GM21367 (cell line): ENCODE measurements around the gene PHF21A.

Experiments used
- ATAC-seq: cut with Tn5 transposase; IDR thresholded peaks from one replicate; pipeline ENCODE4 v1.9.1; 2021; ENCODE audit not compliant: unreplicated experiment

Gene PHF21A

DNA sequence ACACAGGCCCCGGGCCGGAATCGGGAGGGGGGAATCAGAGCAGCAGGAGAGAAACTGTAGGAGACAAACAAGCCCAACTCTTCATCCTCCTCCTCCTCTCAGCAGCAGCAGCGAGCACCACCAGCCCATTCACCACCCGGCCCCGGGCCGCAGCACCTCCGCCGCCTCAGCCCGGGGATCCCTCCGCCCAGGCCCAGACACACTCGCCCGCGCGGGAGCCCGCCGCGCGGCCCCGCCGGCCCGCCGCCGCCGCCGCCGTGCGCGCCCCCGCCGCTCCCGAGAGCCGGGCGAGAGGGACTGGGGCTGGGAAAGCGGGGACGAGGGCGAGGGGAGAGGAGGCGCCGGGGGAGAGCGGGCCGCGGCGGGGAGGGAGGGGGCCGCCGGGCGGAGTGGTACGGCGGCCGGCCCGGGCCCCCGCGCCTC is at the start of gene PHF21A:
Gene PHF21A (minus strand): TSS at position 154 of the 423 bp plus-strand sequence. CDS start 37,235 bp downstream, outside the sequence.
- ATAC-seq: peak; percentile 49

DNA sequence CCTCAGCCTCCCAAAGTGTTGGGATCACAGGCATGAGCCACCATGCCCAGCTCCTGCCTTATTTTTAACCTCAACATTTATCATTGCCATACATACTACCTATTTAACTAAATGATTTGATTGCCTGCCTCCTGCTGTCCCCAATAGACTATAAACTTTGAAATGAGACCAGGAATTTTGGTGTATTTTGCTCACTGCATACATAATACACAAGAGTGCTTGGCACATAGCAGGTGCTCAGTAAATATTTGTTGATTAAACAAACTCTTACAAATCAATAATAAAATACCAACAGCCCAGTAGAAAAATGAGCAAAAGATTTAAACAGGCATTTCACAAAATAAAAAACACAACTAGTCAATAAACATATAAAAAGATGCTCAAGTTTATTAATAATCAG is 49.5 kb upstream of the PHF21A start:
- no peak for ATAC-seq

DNA sequence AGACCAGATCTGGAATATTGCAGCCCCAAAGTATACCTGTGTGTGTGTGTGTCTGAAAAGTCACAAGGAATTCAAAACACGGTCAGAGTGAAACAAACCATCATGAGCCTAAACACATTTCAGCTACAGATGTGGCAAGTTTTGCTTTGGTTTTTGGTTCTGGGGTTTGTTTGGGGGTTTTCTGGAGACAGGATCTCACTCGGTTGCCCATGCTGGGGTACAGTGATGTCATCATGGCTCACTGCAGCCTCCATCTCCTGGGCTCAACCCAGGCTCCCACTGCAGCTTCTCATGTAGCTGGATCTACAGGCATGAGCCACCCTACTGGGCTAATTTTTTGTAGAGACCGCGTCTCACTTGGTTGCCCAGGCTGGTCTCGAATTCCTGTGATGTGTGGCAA is 41.4 kb upstream of the PHF21A start:
- no peak for ATAC-seq

DNA sequence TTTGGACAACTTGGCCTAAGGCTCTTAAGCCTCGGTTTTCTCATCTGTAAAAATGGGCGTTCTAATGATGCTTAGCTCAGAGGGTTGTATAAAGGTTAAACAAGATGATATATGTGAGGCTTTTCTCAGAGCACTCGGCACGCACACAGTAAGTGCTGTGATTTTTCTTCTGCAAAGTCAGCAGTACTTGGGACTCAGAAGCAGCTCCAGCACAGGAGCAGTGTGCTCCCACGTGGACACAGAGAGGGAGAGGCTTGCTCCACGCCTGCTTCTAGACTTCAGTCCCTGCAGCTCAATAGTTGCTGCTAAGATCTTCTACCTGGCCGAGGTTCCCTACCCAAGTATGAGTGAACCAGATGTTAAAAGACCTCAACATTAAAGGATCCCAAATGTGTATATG is 39.9 kb upstream of the PHF21A start:
- no peak for ATAC-seq

DNA sequence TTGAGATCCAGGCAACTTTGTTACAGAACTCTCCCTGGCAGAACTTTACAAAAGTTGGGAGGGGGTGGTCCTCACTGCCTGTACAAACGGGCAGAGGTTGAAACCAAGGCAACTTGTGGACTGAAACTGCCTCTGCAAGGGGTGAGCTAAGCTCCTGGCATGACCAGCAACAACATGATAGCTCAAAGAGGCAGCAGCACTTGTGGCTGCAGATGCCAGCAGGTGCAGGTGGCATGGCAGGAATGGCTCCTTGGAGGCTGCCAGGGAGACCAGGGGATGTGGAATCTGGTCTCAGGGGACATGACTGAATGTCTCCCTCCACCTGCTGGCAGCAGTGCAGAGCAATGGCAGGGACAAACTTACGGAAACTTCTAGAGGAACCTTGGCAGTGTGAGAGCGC is 38.8 kb upstream of the PHF21A start:
- ATAC-seq: no peak

DNA sequence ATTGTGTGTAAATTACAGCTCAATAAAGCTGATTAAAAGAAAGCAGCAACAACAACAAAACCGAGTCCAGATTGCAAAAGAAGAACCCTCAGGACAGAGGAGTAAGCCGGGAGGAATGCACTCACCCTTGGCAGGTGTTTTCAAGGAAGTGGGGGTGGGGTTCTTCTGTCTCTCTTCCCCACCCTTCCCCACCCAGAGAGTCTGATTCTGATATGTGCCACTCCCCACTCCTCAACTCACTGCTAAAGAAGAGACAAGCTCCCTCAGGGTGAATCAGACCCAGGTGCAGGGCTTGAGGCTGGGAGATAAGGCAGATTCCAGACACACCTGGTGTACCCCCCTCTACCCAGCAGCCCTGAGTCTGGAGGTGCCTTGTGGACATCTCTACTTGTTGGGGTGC is 38.4 kb upstream of the PHF21A start:
- ATAC-seq: no peak

DNA sequence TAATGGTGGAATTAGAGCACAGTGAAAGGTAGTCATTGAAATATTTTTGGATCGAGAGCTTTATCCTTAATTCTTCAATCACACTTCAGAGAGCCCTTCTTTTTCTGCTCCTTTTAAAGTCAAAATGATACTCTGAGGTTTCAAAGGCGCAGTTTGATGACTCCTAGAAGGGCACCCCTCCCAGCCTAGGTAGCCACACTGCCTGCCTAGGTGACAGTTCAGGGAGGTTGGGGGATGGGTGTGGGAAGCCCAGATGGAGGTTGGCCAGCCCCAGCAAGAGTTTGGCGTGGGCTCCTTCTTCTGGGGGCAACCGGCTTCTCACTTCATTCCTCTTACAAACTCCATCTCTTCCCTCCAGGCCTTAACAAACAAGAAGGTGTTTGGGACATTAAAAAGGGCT is 28.6 kb upstream of the PHF21A start:
- no peak for ATAC-seq

DNA sequence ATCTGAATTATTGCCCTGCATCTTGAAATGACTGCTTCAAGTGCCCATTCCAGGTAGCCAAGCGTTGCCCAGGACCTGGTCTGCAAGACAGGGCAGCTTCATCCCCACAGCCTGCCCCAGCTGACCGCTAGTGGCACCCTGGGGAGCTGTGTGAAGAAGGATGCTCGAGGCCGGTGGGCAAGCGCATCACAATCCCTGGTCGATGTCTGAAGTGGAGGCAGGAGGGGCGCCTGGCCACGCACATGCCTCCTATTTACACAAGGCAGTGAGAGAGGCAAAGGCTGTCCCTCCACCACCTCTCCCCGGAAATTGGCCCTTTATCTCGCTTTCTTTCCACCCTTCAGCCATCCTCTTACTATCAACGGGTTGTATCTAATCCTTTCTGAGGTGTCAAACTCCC is 28.1 kb upstream of the PHF21A start:
- ATAC-seq: no peak

DNA sequence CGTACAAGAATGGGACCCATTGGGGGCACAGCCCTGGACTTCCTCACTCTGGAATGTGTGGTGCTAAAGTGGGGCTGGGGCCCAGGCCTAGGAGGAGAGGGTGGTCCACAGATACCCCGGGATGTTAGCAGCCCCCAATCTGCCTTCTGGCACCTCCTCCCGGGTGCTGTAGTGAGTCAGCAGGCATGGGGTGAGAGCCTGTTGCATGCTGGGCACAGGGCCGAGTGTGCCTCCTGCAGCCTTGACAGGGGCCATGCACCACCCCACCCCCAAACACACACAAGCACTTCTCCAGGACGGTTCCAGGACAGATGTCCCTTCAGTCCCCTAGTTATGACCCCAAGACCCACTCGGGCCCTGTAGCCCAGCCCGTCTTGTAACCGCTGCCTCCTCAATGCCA is 23.5 kb upstream of the PHF21A start:
- no peak for ATAC-seq

DNA sequence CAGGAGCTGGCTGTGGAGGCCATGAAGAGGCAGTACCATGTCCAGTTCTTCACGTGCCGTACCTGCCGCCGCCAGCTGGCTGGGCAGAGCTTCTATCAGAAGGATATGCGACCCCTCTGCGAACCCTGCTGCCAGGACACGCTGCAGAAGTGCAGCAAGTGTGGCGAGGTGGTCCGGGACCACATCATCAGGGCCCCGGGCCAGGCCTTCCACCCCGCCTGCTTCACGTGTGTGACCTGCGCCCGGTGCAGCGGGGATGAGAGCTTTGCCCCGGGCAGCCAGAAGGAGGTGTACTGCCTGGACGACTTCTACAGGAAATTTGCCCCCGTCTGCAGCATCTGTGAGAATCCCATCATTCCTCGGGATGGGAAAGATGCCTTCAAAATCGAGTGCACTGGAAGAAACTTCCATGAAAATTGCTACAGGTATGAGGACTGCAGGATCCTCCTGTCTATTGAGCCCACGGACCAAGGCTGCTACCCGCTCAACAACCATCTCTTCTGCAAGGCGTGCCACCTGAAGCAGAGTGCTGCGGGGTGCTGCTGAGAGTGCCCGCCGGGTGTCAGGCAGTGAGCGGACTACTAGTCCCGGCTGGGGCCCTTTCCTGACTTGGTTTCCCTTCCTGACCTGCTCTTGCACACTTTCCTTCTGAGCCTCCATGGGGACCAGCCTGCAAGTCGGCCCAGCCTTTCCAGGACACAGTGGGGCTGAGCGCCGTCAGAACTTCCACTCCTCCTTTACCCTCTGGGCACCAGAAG is 22.0 kb upstream of the PHF21A start:
- no peak for ATAC-seq

DNA sequence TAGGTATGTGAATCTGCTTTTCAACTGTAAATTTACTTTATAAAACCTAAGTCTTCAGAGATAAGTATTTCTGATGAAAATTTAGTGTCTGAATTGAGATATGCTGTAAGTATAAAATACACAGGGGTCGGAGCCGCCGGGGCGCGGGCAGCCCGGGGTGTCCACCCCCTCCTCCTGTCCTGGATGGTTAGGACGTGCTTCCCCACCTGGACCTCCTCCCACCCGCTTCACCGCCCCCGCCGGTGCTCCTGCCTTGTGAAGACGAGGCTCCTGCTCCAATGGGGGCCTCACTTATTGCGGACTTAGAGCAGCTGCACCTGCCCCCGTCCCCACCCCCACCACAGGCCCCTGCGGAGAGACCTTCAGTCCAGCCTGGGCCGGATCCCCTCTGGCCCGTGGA is 21.3 kb upstream of the PHF21A start:
- no peak for ATAC-seq

DNA sequence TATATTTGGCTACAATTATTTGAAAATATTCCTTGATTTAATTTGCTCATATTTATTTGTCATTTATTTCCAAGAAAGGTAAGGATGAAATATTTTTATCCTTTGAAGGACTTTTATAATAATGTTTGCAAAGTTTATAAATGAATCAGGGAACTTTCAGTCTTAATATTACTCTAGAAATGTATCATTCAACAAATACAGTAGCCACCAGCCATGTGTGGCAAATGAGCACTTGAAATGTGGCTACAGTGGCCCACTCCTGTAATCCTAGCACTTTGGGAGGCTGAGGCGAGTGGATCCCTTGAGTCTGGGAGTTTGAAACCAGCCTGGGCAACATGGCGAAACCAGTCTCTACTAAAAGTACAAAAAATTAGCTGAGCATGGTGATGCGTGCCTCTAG is 20.3 kb upstream of the PHF21A start:
- no peak for ATAC-seq

DNA sequence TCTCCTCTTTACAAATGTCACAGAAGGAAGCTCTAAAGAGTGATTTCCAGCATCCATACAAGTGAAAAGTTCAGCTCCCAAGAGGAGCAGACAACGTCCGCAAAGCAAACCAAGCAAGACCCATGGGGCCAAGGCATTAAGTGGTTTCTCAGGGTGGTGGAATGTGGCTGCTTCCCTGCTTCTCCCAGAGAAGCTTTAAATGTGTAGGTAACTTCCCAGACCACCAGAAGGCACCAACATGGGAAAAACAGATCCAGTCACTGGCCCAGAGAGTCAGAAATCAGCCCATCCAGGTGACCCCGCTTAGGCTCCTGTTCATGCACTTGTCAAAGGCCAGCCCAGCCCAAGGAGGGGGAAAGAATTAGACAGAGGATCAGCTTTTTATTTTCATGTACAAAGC is 13.3 kb upstream of the PHF21A start:
- ATAC-seq: no peak

DNA sequence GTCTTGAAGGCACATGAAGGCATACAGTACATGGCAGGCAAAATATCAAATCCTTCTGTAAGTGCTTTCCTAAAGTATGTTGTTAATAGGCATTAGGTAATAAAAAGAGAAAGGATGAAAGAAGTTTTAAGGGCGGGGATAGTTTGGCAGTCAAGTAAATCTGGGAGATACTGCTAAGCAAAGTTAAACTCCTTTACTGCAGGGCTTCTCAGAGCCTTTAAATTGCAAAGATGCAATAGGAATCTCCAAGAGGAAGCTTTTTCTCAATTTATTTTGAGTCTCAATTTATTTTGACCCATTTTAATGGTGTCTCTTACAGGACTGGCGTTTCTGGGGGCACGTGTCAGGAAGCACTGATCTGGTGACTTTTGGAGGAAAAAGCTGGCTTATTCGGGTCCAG is 12.8 kb upstream of the PHF21A start:
- no peak for ATAC-seq

DNA sequence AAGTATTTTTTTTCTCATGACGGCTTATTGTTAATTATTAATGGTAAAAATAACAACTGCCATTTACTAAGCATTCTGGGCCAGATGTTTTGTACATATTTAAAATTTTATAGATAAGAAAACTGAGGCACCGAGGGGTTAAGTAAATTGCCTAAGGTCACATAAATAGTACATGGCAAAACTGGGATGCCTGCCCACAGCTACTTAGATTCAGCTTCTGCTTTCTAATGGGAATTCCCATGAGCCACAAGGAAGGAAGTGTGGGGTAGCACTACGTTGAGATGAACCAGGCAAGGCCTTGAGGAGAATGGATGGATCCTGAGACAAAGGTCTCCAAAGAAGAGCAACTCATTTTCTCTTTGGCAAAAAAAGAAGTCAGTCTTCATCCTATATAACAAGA is 11.9 kb upstream of the PHF21A start:
- no peak for ATAC-seq

DNA sequence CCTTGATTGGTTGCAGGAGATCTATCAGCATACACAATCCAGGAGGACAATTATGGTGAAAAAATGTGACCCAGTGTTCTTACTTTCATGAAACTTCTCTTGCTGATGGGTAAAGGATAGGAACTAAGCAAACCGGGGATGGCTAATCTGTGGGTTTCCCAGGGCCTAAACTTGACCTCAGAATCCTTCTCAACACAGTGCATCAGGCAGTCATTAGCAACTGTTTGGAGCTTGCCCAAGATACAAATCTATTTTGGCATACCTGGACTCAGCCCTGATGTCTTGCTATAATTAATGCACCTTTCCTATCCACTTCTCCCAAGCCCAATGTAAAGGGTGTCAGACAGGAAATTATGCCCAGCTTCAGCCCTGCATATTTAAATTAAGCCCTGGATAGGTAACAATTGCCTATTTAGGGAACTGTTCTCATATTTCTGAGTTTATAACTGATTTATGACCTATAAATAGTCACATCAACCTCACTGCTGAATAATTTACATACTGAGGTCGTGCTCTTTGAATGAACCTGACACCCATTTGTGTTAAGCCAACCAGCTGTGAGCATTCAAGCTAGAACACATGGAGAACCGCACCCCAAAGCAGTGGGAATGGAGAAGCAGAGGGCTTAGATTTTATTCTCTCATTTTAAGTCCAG is 9.2 kb upstream of the PHF21A start:
- ATAC-seq: no peak

DNA sequence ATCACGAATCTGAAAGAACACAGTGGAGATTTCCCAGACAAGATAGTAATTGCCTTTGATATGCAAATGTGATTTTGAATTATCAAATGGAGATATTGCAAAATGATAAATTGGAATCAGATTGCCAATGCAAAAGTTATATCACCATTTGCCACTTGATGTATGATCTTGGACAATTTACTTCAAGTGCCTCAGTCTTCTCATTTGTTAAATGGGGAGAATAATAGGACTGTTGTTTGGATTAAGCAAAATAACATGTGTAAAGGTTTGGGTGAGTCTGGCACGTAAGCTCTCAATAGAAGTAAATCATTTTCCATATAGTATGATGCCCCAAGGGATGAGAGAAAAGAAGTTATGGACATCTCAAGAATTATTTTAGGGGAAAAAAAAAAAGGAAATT is 7.9 kb upstream of the PHF21A start:
- ATAC-seq: no peak

DNA sequence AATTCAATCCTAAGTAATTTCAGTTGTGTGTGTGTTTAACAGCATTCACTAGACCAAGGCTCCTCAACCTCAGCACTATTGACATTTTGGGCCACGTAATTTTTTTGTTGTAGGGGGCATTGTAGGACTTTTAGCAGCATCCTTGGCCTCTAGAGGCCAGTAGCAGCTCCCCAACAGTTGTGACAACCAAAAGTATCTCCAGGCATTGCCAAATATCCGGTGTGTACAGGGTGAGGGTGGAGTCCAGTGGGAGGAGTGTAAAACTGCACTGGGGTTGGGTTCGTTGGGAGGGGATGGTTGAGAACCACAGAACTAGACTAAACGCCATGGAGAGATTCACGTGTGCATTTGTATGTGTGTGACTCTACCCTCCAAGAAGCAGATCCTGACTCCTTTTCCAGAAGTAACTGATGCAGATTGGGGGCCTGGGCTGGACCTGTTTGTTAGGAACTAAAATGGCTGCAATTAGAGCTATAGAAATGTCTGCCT is 5.9 kb upstream of the PHF21A start:
- ATAC-seq: peak; percentile 61

DNA sequence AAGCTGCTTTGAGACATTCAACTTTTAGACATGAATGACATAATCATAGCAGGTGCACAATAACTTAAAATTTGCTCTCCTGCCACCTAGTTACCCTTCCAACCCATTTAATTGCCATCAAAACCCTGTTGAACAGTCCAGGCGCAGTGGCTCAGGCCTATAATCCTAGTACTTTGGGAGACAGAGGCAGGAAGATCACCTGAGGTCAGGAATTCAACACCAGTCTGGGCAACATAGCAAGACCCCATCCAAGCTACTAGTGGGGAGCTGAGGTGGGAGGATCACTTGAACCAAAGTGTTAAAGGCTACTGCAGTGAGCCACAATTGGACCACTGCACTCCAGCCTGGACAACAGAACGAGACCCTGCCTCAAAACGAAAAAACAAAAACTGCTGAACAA is 4.0 kb upstream of the PHF21A start:
- ATAC-seq: no peak

DNA sequence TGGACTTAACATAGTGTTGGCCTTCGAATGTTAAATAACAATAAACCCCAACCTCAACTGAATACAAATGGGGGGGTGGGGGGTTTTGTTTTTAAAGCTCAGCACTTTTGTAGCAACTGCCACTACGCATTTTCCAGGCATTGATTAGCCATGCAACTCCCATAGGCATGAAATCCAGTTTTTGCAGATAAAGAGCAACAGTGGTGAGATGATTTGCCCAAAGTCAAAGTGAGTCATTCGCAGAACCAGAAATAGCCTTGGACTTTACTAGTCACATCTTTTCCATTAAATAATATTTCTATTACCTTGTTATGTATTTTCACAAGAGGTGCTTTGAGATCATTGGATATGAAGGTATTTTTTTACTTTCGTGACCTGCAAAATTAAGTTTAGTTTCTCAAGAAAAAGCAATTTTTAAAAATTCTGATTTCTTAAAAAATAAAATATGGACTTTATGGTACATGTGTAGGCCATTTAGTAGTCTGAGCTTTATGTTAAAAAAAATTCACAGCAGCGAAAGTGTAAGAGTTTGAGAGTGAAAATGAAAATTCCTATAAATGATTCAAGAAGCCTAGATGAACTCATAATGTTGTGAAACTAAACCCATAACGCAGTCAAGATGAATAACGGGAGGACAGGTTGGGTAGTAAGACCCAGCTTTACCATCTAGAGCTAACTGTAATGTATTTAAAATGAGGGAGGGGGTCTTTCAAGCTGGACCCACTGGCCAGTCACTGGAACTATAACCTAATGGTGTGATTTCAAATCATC is 1.9 kb upstream of the PHF21A start:
- no peak for ATAC-seq

DNA sequence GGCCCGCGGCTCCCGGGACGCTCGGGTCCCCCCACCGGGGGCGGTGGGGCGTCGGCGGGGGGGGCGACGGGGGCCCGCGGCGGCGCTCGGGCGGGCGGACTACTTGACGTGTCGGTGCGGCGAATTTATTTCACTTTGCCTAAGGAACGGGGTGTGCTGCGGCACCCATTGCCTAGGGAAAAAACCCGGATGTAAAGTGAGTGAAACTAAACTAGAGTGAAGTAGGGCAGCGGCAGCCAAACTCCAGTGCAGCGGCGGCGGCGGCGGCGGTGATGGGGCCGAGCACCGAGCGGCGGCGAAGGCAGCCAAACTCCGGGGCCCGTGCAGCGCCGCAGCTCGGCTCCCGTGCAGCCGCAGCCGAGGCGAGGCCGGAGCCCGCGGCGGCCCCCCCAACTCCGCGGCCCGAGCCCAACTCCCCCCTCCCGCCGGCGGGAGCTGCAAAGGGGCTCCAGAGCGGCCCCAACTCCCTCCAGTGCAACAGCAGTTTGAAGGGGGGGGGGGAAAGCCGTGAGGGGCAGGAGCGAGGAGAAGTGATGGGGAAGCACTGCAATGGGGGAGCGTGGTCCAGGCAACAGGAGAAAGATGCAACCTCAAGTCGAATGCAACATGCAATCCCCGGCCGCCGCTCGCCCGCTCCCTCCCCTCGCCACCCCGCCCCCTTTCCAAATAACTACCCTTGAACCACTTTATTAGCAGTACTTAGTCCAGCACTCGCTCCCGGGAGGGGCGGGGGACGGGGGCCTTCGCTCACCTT is 647 bp upstream of the PHF21A start:
- ATAC-seq: peak; percentile 28
